ENCODE results near the gene ZNF573. TPM values are rescaled to one million over a fixed set of nuclear protein-coding genes. Genes with fewer than 3 reads are reported as not detected.

Gene ZNF573
- polyA plus RNA-seq, 1 donor (not counting 4 experiments of a cell fraction or from before 2014, with no cell fraction given): 3.5 TPM

DNA sequence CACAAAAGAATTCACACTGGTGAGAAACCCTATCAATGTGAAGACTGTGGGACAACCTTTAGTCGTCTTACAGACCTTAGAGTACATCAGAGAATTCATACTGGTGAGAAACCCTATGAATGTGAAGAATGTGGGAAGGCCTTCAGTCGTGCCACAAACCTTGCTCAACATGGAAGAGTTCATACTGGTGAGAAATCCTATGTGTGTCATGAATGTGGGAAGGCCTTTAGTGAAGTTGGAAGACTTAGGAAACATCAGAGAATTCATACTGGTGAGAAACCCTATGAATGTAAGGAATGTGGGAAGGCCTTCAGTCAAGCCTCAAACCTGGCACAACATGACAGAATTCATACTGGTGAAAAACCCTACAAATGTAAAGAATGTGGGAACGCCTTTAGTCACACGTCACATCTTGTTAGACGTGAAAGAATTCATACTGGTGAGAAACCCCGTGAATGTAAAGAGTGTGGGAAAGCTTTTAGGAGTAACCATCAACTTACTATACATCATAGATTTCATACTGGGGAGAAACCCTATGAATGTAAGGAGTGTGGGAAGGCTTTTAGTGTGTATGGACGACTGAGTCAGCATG is 24.0 kb upstream of the ZNF573 start:
- H3K36me3 ChIP-seq (ENCODE audit: control insufficient read depth in 2 of 2, extremely low read depth in 1 of 2, insufficient read depth in 2 of 2, low read length in 2 of 2): no peaks in the 10 kb centered on the region
- H3K79me2 ChIP-seq (ENCODE audit: control insufficient read depth, insufficient read depth, low read length): no peaks in the 10 kb centered on the region
- no peaks in the 10 kb centered on the region for H3K27me3 ChIP-seq (ENCODE audit: control insufficient read depth, extremely low read depth, insufficient read depth, low read length)
- dilution Hi-C loops (cut with MboI; ENCODE audit: extremely low pct_ligation_motif_present, low sequenced_read_pairs): no loop called here
- H3K4me1 ChIP-seq (ENCODE audit: control insufficient read depth, extremely low read depth, insufficient read depth, low read length): no peaks in the 10 kb centered on the region
- no peaks in the 10 kb centered on the region for H4K20me1 ChIP-seq (ENCODE audit: control insufficient read depth, extremely low read depth, insufficient read depth, low read length)
- no peaks in the 10 kb centered on the region for H3K9me1 ChIP-seq (ENCODE audit: control insufficient read depth, extremely low read depth, insufficient read depth, low read length)
- peaks cover 12% of the 10 kb centered on the region for H3K9me3 ChIP-seq (ENCODE audit: control insufficient read depth, low read depth, low read length)
- H3K27ac ChIP-seq (ENCODE audit: control insufficient read depth, insufficient read depth, low read length): no peak overlapping the region
- FAIRE-seq: no peak
- H2AFZ ChIP-seq (ENCODE audit: control insufficient read depth, low read length): no peak overlapping the region
- H3K9ac ChIP-seq (ENCODE audit: control insufficient read depth, extremely low read depth, insufficient read depth, low read length): no peak overlapping the region
- TF ChIP-seq, protein P1, sequence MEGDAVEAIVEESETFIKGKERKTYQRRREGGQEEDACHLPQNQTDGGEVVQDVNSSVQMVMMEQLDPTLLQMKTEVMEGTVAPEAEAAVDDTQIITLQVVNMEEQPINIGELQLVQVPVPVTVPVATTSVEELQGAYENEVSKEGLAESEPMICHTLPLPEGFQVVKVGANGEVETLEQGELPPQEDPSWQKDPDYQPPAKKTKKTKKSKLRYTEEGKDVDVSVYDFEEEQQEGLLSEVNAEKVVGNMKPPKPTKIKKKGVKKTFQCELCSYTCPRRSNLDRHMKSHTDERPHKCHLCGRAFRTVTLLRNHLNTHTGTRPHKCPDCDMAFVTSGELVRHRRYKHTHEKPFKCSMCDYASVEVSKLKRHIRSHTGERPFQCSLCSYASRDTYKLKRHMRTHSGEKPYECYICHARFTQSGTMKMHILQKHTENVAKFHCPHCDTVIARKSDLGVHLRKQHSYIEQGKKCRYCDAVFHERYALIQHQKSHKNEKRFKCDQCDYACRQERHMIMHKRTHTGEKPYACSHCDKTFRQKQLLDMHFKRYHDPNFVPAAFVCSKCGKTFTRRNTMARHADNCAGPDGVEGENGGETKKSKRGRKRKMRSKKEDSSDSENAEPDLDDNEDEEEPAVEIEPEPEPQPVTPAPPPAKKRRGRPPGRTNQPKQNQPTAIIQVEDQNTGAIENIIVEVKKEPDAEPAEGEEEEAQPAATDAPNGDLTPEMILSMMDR (optimal IDR thresholded peaks at IDR 0.05 in 1 of 3, IDR thresholded peaks at IDR 0.05 in 1 of 3, conservative IDR thresholded peaks at IDR 0.05 in 1 of 3; ENCODE audit: extremely low read depth in 1 of 3, insufficient read depth in 2 of 3, low read length in 3 of 3): no peak
- TF ChIP-seq EZH2 (IDR thresholded peaks at IDR 0.05; ENCODE audit: low read length): no peak
- no peak for DNase-seq (ENCODE audit: low read depth, low spot score)
- no peak overlapping the region for H3K4me2 ChIP-seq (ENCODE audit: control insufficient read depth, extremely low read depth, insufficient read depth, low read depth, low read length)
- H3K4me3 ChIP-seq (ENCODE audit: control insufficient read depth in 2 of 3, extremely low read depth in 1 of 3, insufficient read depth in 2 of 3, low read depth in 1 of 3, low read length in 3 of 3): no peak overlapping the region

DNA sequence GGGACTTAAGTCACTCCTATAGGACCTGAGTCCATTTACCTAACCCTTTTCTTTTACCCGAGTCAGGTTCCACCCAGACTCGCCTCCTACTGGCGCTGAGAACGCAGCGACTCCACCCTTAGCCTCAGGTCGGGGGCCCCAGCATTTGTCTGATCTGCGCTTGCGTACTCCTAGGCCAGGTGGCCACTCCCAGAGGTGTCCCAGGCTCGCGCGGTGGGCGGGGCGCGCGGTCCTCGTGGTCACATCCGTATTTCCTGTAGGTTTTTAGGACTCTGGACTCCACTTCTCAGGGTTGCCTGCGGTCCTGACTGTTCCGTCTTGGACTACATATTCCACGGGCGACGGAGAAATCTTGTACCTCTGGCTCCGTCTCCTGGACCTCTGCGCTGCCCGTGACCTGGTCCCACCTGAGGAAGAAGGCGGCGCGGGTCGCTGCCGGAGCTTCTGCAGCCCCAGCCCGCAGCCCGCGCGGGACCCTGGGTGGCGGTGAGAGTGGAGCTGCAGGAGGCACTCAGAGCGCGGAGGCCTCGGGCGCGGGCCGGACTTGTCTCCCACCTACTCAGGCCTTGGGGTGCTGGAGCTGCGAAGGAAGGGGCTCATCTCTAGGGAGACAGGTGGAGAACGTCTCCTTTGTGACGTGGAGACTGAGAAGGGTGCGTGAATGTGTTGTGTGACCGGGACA is 11.0 kb upstream of the ZNF573 start:
- Histone ChIP-seq H3K9ac (ENCODE audit: control insufficient read depth, extremely low read depth, insufficient read depth, low read length) (no peak overlapping the region), H2AFZ (ENCODE audit: control insufficient read depth, low read length) (no peak overlapping the region), H3K4me1 (ENCODE audit: control insufficient read depth, extremely low read depth, insufficient read depth, low read length) (no peaks in the 10 kb centered on the region), H3K27ac (ENCODE audit: control insufficient read depth, insufficient read depth, low read length) (no peak overlapping the region), H3K27me3 (ENCODE audit: control insufficient read depth, extremely low read depth, insufficient read depth, low read length) (no peaks in the 10 kb centered on the region), H3K9me3 (ENCODE audit: control insufficient read depth, low read depth, low read length) (peaks cover 10% of the 10 kb centered on the region), H3K36me3 (ENCODE audit: control insufficient read depth in 2 of 2, extremely low read depth in 1 of 2, insufficient read depth in 2 of 2, low read length in 2 of 2) (no peaks in the 10 kb centered on the region), H3K9me1 (ENCODE audit: control insufficient read depth, extremely low read depth, insufficient read depth, low read length) (no peaks in the 10 kb centered on the region), H3K4me2 (ENCODE audit: control insufficient read depth, extremely low read depth, insufficient read depth, low read depth, low read length) (no peak overlapping the region), H4K20me1 (ENCODE audit: control insufficient read depth, extremely low read depth, insufficient read depth, low read length) (no peaks in the 10 kb centered on the region), H3K4me3 (ENCODE audit: control insufficient read depth in 2 of 3, extremely low read depth in 1 of 3, insufficient read depth in 2 of 3, low read depth in 1 of 3, low read length in 3 of 3) (no peak overlapping the region), H3K79me2 (ENCODE audit: control insufficient read depth, insufficient read depth, low read length) (no peaks in the 10 kb centered on the region)
- DNase-seq (ENCODE audit: low read depth, low spot score): no peak
- FAIRE-seq: no peak
- dilution Hi-C loops (cut with MboI; ENCODE audit: extremely low pct_ligation_motif_present, low sequenced_read_pairs): no loop called here
- TF ChIP-seq, protein P1 (optimal IDR thresholded peaks at IDR 0.05 in 1 of 3, IDR thresholded peaks at IDR 0.05 in 1 of 3, conservative IDR thresholded peaks at IDR 0.05 in 1 of 3; ENCODE audit: extremely low read depth in 1 of 3, insufficient read depth in 2 of 3, low read length in 3 of 3): no peak
- no peak for TF ChIP-seq EZH2 (IDR thresholded peaks at IDR 0.05; ENCODE audit: low read length)

Measured in keratinocyte (primary cell).